Keratinocyte (primary cell): ENCODE measurements around the gene MAP4K2. TPM values are rescaled to one million over a fixed set of nuclear protein-coding genes. Genes with fewer than 3 reads are reported as not detected.

ENCODE experiments used
- DNase-seq: peaks from one replicate; pipeline ENCODE4 v3.0.0-alpha.2; 2011; ENCODE audit warnings: low read depth, missing footprints, low spot score
- FAIRE-seq: peaks from 2 replicates; lab custom pipeline; 2011; peaks lifted over from hg19 to GRCh38; lab: Jason Lieb, UNC
- H2AFZ ChIP-seq: 2 replicates; pipeline ENCODE4 v1.6.0; 2012; ENCODE audit warnings: low read length, control low read depth, inconsistent platforms; ENCODE audit not compliant: control insufficient read depth
- H3K27ac ChIP-seq: 2 replicates; pipeline ENCODE4 v1.5.1; 2011; ENCODE audit warnings: low read length; ENCODE audit not compliant: control insufficient read depth, insufficient read depth
- H3K27me3 ChIP-seq: 3 replicates; pipeline ENCODE4 v1.6.0; 2011; ENCODE audit warnings: low read length; ENCODE audit not compliant: control insufficient read depth, insufficient read depth; ENCODE audit errors: extremely low read depth
- H3K36me3 ChIP-seq, 2 experiments: 2 replicates in 1 of 2; 3 replicates in 1 of 2; pipeline ENCODE4 v1.5.1; 2011; ENCODE audit warnings: low read length in 2 of 2, mild to moderate bottlenecking in 1 of 2; ENCODE audit not compliant: control insufficient read depth in 2 of 2, insufficient read depth in 2 of 2; ENCODE audit errors: extremely low read depth in 1 of 2
- H3K4me1 ChIP-seq: 3 replicates; pipeline ENCODE4 v1.5.1; 2011; ENCODE audit warnings: low read length; ENCODE audit not compliant: control insufficient read depth, insufficient read depth; ENCODE audit errors: extremely low read depth
- H3K4me2 ChIP-seq: 3 replicates; pipeline ENCODE4 v1.6.0; 2011; ENCODE audit warnings: low read depth, low read length; ENCODE audit not compliant: control insufficient read depth, insufficient read depth; ENCODE audit errors: extremely low read depth
- H3K4me3 ChIP-seq, 3 experiments: fragments of 200-600 bp in 1 of 3; sonication (generic) in 1 of 3; 2 replicates in 2 of 3; 3 replicates in 1 of 3; pipeline ENCODE4 v1.5.1; 2011 to 2016; ENCODE audit warnings: low read length in 3 of 3, mild to moderate bottlenecking in 3 of 3, control low read depth in 2 of 3, inconsistent platforms in 1 of 3, low read depth in 1 of 3, mixed read lengths in 1 of 3, mixed run types in 1 of 3, moderate library complexity in 1 of 3; ENCODE audit not compliant: control insufficient read depth in 2 of 3, insufficient read depth in 2 of 3; ENCODE audit errors: extremely low read depth in 1 of 3
- H3K79me2 ChIP-seq: 2 replicates; pipeline ENCODE4 v1.6.0; 2012; ENCODE audit warnings: low read length; ENCODE audit not compliant: control insufficient read depth, insufficient read depth
- H3K9ac ChIP-seq: 3 replicates; pipeline ENCODE4 v1.6.0; 2011; ENCODE audit warnings: low read length; ENCODE audit not compliant: control insufficient read depth, insufficient read depth; ENCODE audit errors: extremely low read depth
- H3K9me1 ChIP-seq: 3 replicates; pipeline ENCODE4 v1.6.0; 2011; ENCODE audit warnings: low read length; ENCODE audit not compliant: control insufficient read depth, insufficient read depth; ENCODE audit errors: extremely low read depth
- H3K9me3 ChIP-seq: 2 replicates; pipeline ENCODE4 v1.5.1; 2012; ENCODE audit warnings: low read depth, low read length; ENCODE audit not compliant: control insufficient read depth
- H4K20me1 ChIP-seq: 3 replicates; pipeline ENCODE4 v1.6.0; 2011; ENCODE audit warnings: low read length; ENCODE audit not compliant: control insufficient read depth, insufficient read depth; ENCODE audit errors: extremely low read depth
- EZH2 ChIP-seq: IDR thresholded peaks from one replicate; pipeline ENCODE4 v1.6.1; 2012; ENCODE audit warnings: inconsistent platforms, mild to moderate bottlenecking, low read length, moderate library complexity
- dilution Hi-C: fragments of 300-500 bp; cut with MboI; formaldehyde crosslinking; loops from one replicate; pipeline ENCODE4 v1.7.0; 2020; ENCODE audit warnings: low sequenced_read_pairs; ENCODE audit not compliant: extremely low pct_ligation_motif_present
- polyA plus RNA-seq, 5 experiments: library from polyadenylated mRNA; depleted of rRNA in 3 of 5; stranded (reverse) in 3 of 5; stranded (forward) in 1 of 5; unstranded in 1 of 5; fragments of >200 nt; gene quantifications; 1 replicate in 1 of 5; 2 replicates in 3 of 5; 3 replicates in 1 of 5; pipeline versions ENCODE4 v1.2.1 to v1.2.3, GENCODE V29; 2011 to 2012; ENCODE audit warnings: missing spikeins in 2 of 5, low read depth in 1 of 5, low replicate concordance in 1 of 5
- TF ChIP-seq, protein P1 (sequence below), 3 experiments: IDR thresholded peaks in 1 of 3; conservative IDR thresholded peaks in 1 of 3; optimal IDR thresholded peaks in 1 of 3; 2 replicates in 2 of 3; 3 replicates in 1 of 3; pipeline versions ENCODE3 to v1.5.1; 2011; ENCODE audit warnings: low read length in 3 of 3, mild to moderate bottlenecking in 3 of 3, moderate library complexity in 2 of 3, control low read depth in 1 of 3, inconsistent platforms in 1 of 3; ENCODE audit not compliant: insufficient read depth in 2 of 3; ENCODE audit errors: extremely low read depth in 1 of 3

Gene MAP4K2
- polyA plus RNA-seq, 1 donor (not counting 4 experiments of a cell fraction or from before 2014, with no cell fraction given), result 6.7 TPM

DNA sequence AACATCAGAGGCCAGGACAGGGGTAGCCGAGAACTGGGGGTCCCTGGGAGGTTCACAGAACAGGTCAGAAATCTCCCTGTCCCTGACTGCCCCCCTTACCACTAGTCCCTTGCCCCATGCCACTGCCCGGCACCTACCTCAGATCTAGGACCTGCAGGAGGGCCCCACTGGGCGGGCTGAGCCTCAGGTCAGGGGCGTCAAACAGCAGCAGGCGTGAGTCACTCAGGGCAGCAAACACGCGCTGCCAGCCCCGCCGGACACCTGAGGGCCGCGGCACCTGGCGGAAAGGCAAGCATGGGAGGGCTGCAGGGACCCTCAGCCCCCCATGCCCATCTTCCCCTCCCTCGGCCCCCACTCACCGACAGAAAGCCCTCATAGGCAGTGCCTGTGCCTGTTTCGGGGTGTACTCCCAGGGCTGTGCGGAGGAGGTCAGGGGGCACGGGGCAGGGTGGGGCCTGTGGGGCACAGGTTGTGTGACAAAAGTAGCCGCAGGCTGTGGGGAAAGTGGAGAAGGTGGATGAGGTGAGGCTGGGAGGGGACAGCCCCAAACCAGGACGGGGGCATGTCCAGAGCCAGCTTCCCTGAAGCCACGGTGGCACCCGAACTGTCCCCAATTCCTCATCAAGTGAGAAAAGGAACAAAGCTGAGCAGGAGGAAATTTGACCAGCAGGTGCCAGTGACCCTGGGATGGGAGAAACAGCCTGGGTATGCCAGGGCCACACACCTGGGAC, 29.6 kb upstream of the MAP4K2 start:
- H3K27me3 ChIP-seq, result no peaks in the 10 kb centered on the region
- no peaks in the 10 kb centered on the region for H4K20me1 ChIP-seq
- no peak overlapping the region for H3K27ac ChIP-seq
- dilution Hi-C loops, result no loop called here
- H3K9ac ChIP-seq, result no peak overlapping the region
- no peak for FAIRE-seq
- no peaks in the 10 kb centered on the region for H3K9me3 ChIP-seq
- no peak for DNase-seq
- H3K4me3 ChIP-seq, result no peak overlapping the region
- H3K9me1 ChIP-seq, result no peaks in the 10 kb centered on the region
- TF ChIP-seq EZH2, result no peak
- TF ChIP-seq, protein P1, sequence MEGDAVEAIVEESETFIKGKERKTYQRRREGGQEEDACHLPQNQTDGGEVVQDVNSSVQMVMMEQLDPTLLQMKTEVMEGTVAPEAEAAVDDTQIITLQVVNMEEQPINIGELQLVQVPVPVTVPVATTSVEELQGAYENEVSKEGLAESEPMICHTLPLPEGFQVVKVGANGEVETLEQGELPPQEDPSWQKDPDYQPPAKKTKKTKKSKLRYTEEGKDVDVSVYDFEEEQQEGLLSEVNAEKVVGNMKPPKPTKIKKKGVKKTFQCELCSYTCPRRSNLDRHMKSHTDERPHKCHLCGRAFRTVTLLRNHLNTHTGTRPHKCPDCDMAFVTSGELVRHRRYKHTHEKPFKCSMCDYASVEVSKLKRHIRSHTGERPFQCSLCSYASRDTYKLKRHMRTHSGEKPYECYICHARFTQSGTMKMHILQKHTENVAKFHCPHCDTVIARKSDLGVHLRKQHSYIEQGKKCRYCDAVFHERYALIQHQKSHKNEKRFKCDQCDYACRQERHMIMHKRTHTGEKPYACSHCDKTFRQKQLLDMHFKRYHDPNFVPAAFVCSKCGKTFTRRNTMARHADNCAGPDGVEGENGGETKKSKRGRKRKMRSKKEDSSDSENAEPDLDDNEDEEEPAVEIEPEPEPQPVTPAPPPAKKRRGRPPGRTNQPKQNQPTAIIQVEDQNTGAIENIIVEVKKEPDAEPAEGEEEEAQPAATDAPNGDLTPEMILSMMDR (optimal IDR thresholded peaks at IDR 0.05 in 1 of 3, IDR thresholded peaks at IDR 0.05 in 1 of 3, conservative IDR thresholded peaks at IDR 0.05 in 1 of 3; ENCODE audit: extremely low read depth in 1 of 3, insufficient read depth in 2 of 3, low read length in 3 of 3), result no peak
- H3K4me1 ChIP-seq, result peaks cover 11% of the 10 kb centered on the region
- H2AFZ ChIP-seq, result no peak overlapping the region
- H3K79me2 ChIP-seq, result no peaks in the 10 kb centered on the region
- peaks cover 8 to 47% of the 10 kb centered on the region in 2 experiments for H3K36me3 ChIP-seq
- H3K4me2 ChIP-seq, result no peak overlapping the region

DNA sequence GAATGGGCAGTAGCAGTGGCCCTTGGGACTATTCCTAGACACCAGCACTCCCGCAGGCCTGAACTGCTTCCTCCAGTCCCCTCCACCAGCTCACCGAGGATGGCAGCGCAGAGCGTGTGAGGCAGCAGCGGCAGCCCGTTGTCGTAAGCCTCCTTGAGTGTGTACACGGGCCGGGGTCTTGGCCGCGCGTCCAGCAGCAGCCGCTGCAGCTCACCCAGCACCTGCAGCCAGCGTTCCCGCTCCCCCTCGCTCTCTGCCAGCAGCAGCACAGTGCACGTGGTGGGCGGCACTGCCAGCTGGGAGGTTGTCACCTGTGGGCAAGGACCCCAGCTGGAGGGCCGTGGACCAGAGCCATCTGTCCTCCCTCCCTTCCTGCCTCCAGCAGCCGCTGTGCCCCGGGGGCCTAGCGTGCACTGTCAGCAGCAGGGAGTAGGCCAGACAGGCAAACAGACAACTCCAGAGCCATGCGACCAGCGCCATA, 28.4 kb upstream of the MAP4K2 start:
- FAIRE-seq (no peak), DNase-seq (no peak)
- Histone ChIP-seq H2AFZ (no peak overlapping the region), H3K79me2 (no peaks in the 10 kb centered on the region), H3K27ac (no peak overlapping the region), H3K9me1 (no peaks in the 10 kb centered on the region), H3K4me2 (no peak overlapping the region), H3K36me3 (peaks cover 8 to 53% of the 10 kb centered on the region in 2 experiments), H3K27me3 (no peaks in the 10 kb centered on the region), H3K9me3 (no peaks in the 10 kb centered on the region), H3K4me3 (no peak overlapping the region), H4K20me1 (no peaks in the 10 kb centered on the region), H3K9ac (no peak overlapping the region), H3K4me1 (peaks cover 11% of the 10 kb centered on the region)
- dilution Hi-C loops, result no loop called here
- TF ChIP-seq, protein P1 (optimal IDR thresholded peaks at IDR 0.05 in 1 of 3, IDR thresholded peaks at IDR 0.05 in 1 of 3, conservative IDR thresholded peaks at IDR 0.05 in 1 of 3; ENCODE audit: extremely low read depth in 1 of 3, insufficient read depth in 2 of 3, low read length in 3 of 3), result no peak
- no peak for TF ChIP-seq EZH2
